NCI-H748 treated with DMSO at 0.1 percent for 48 hours (cell line): Measurements from ENCODE around the gene SRRM2.
A peak's percentile ranks its signal among the peaks of the same experiment; 100 is the strongest.

ENCODE experiments used
- DNase-seq: peaks from one replicate; lab custom pipeline; 2025; lab: John Stamatoyannopoulos, UW

The SRRM2 gene

DNA sequence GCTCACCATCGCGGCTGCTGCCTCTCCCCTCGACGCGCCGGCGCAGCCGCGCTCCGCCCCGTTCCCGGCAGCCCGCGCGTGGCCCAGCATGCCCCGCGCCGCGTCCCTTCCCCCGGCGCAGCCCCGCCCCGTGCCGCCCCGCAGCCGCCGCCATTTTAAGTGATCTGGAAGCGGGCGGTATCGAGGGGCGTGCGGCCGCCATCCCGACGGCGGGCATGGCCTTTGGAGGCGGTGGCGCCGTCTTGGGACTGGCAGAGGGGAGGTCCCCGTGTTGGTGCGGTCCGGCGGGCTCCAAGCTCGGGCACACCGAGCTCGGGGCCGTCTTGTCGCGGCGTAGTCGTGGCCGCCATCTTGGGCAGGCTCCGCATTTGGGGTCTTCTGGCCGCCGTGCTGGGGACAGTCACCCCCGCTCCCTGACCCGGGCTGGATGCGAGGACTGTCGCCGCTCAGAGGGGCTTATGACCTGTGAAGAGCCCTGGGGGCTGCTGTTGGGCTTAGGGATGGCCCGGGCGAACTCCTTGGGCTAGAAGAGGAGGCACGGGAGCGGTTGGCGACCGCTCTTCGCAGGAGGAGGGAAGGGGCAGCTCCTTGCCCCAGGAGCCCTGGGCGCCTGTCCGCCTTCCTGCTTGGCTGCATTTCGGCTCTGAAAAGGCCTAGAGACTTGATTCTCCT lies 24.9 kb downstream of the SRRM2 start, which contains the start of gene ELOB:
TSS of gene ELOB (minus strand) at position 50 of the 672 bp plus-strand sequence. CDS start at position 9, 41 bp downstream.
- DNase-seq: peak; percentile 60

DNA sequence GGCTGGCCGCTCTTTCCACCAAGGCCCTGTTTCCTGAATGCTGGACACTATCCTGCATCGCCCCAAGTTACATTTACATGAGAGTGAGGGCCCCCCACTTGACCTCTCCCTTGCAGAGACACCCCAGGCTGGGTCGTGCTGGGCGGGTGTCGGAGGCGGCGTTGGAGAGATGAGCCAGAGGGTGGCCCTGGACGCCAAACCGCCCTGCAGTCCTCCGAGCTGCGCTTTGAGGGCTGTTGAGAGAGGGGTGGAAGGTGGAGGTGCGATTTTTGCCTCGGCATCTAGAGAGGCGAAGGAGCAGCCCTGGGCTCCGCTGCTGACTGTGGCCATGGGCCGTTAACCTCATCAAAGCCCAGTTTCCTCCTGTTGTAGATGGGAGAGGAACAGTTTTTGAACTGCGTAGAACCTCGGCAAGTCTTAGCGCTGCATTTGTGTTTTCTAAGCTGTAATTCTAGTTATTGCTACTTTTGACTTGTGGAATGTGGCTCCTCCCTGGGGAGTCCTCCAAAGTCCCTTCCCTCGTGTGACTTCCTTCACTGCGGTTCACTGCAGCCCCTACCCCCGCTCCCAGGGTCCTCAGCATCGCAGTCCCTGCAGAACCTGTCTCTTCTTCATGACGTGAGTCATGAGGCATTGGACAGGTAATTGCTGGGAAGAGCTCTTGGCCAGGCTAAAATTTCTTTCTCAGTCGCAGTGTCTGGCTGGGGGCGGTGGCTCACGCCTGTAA lies 25.6 kb downstream of the SRRM2 start:
- peak; percentile 13 for DNase-seq

DNA sequence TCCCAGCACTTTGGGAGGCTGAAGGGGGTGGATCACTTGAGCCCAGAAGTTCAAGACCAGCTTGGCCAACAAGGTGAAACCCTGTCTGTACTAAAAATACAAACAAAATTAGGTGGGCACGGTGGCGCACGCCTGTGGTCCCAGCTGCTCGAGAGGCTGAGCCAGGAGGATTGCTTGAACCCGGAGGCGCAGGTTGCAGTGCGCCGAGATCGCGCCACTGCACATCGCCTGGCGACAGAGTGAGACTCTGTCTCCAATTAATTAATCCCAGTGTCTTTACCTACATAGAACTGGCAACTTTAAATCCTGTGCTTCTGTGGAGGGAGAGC lies 26.2 kb downstream of the SRRM2 start:
- DNase-seq: no peak

DNA sequence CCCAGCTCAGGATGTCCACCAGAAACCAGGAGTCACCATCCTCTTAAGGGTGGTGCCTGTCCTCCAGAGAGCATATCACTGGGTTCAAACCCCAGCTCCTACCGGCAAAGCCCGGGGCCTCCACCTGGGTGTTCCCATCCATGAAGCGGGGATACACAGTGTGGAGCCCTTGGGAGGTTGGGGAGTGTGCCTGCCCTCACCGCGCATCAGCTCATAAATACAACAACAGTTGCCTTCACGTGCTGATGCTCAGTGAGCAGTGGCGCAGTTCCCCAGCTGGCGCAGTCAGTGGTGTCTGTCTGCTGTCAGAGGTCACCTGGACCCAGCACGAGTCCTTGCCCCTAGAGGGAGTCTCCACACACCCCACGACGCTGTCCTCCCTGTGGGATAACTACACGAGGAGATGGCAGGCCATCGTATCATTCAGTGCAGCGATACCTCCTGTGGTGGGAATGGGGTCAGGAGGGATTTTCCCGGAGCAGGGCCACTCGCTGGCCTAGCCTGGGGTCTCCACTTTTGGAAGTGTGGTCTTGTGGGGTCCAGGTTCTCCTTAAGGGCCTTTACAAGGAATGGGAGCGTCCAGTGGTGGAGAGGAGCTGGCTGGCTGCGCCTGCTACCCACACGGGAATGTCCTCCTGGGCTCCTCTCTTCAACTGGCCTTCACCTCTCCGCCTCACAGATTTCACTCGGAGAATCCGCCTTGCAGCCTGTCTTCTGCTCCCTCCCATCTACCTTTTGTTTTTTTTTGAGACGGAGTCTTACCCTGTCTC lies 26.9 kb downstream of the SRRM2 start:
- DNase-seq: no peak

DNA sequence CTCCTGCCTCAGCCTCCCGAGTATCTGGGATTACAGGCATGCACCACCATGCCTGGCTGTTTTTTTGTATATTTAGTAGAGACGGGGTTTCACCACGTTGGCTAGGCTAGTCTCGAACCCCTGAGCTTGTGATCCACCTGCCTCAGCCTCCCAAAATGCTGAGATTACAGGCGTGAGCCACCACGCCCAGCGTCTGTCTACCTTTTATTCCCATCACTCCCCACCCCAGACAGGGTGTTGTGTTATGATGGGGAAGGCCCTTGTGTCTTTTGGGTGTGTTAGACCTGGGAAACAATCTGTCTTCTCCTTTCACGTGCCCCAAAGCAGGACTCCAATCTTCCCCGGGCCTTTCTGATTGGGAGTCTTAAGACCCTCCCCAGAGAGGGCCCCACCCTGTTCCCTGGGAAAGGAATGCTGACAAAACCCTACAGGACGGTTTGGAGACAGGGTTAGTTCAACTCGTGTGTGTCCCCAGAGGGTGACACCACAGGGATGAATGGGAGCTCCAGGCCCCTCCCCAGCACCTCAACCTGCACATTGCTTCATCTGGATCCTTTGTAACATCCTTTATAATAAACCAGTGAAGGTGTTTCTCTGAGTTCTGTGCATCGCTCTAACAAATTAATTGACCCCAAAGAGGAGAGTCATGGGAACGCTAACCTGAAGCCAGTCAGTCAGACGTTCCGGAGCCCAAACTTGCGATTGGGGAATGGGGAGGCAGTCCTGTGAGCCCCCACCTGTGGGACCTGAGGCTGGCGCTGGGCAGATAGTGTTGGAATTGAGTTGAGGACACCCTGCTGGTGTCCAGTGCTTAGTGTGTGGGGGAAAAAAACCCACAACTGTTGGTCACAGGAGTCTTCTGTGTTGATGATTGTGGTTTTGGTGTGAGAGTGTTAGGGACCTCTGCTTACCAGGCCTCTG lies 27.8 kb downstream of the SRRM2 start:
- no peak for DNase-seq

DNA sequence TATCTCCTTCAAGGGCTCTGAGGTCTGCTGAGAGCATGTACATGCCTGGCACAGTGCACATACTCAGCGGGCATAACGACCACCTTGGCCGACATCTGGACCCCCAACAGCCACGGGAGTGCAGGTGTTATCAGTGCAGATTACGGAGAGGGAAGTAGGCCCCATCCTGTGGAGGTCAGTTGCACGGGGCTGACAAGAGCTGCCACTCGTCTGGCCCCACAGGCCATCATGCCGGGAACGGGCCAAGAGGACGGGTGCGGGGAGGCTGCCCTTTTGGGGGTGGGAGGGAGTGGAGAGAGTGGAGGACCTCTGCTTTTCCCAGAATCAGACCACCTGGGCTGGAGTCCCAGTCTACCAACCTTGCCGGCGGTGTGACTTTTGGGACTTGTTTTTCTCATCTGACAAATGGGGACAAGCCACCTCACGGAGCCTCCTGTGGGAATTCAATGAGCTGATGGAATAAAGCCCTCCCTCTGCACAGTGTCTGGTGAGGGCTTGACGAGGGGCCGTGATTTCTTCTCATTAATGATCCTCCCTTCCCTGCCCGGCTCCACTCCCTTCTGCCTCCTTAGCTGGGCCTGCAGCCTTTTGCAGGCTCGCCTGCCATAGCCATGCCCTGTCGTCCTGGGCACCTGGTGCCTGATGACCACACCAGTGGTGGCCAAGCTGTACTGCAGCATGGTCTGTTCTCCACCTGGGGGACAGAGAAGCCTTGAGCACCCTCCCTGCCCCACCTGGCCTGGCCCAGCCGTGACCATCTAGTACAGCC lies 30.3 kb downstream of the SRRM2 start:
- DNase-seq: no peak

DNA sequence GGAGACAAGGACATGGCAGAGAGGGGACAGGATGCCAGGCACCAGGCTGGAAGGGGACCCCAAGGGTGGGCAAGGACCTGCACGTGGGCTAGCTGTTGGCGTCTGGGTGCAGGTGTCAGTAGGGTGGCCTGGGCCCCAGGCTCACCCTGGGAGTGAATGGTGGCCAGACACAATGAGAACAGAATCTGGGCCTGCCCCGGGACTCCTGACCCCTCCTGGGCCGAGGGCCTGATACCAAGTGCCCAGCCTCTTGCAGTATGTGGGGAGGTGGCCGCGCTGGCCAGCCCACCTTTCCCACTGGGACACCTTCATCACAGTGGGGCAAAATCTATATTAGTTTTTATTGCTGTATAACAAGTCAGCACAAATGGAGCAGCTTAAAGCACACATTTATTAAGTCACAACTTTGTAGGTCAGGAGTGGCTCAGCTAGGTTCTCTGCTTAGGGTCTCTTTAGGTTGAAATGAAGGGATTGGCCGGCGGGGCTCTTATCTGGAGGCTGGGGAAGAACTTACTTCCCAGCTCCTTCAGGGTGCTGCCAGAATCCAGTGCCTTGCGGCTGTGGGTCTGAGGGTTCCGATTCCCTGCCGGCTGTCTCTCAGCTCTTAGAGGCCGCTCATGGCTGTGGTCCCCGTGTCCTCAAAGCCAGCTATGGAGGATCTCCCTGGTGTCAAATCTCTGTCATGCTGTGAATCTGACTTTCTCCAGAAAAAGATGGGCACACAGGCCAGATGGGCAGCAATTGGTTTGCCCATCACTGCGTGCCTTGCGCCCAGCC lies 31.3 kb downstream of the SRRM2 start:
- no peak for DNase-seq

DNA sequence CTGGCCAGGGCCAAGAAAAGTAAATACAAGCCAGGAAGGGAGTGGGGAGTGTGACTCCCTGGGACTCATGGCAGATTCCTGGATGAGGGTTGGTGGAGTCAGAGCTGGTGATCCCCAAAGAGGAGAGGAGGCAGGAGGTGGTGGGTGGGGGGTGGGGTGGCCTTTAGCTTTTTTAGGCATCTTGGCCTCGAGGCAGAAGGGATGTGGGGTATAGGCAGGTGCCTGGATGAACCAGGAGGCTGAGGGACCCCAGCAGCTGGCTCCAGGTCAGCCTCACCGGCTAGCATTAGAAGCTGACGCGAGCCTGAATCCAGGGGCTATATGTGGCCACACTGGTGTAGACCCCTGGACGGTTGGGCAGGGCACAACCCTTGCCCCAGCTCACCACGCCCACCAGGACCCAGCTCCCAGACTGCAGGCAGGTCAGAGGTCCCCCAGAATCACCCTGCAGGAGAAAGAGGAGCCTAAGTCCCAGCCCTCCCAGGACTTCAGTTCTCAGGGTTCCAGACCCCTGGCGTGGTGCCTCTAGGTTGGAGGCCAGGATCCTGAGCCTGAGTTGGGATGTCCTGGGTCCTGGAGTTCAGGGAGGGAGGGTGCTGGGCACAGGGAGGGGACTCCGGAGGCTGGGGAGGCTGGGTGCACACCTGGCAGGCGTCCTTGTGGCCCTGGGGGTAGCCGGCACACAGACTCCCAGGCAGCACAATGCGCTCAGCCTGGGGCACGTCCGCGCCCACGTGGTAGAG lies 32.1 kb downstream of the SRRM2 start:
- no peak for DNase-seq

DNA sequence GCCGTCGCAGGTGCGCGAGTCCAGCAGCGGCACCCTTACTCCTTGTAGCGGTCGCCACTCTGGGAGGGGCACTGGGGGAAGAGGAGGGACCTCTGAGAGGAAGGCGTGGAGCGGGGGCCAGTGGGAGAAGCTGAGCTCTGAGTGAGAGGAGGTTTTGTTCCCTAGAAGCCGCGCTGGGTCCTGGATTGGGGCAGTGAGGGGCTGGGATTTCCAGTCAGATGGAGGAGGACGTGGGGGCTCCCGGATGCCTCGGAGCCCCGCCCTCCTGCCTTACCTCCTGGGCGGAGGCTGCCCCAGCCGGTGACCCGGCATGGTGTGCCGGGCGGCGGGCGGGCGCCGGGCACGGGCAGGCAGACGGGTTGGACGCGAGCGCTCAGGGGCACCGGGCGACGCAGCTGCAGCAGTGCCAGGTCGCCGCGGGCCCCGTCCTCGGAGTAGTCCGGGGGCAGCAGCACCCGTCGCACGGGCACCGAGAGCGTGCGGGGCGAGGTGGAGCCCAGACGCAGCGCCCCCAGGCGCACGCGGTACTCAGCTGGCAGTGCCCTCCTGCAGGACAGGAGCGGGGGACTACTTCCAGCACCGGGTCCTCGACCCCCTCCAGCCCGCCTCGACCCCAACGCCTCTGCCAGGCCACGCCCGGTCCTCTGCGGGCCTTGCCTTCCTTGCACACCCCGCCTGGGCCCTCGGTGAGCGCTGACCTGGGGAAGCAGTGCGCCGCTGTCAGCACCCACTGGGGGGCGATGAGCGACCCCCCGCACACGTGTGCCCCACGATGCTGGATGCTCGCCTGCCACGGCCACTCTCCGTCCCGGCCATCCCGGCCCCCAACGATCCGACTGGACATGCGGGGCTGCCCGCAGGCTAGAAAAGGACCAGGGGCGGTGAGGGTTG lies 32.9 kb downstream of the SRRM2 start:
- DNase-seq: no peak

DNA sequence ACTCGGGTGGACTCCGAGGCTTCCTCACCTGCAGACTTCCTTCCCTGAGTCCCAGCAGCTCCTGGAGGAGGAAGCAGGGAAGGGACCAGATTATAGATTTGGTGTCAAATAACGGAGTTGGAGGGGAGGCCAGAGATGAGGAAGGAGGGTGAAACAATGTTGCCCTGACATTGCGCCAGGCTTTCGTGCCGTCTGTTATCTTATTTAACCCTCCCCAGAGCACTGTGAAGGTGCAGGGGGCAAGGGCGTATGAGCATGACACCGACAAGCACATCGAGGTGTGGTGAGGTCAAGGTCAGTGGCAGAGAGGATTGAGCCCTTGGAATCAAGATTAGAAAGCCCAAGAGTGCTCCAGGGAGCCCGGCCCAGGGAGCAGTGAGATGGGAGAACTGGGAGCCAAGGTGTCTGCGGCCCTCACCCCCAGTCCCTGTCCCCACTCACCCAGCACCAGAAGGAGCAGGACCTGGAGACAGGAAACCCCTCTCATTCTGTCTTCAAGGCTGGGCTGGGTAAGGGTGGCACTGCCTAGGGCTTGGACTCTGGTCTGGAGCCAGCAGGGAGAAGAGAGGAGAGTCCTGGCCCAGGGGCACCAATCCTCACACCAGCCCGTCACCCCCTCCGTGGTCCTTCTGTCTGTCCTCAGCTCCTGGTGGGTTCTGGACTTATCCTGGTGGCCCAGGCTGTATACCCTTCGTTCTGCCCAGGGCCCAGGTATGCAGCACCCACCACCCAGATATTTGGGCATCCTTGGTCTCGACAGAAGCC lies 33.8 kb downstream of the SRRM2 start:
- no peak for DNase-seq

DNA sequence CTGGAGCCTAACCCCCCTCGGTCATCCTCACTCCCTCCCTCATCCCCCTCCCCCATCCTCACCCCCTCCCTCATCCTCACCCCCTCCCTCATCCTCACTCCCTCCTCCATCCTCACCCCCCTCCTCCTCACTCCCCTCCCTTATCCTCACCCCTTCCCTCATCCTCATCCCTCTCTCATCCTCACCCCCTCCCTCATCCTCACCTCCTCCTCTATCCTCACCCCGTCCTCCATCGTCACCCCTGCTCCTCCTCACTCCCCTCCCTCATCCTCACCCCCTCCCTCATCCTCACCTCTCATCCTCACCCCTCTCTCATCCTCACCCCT lies 34.4 kb downstream of the SRRM2 start:
- DNase-seq: no peak

DNA sequence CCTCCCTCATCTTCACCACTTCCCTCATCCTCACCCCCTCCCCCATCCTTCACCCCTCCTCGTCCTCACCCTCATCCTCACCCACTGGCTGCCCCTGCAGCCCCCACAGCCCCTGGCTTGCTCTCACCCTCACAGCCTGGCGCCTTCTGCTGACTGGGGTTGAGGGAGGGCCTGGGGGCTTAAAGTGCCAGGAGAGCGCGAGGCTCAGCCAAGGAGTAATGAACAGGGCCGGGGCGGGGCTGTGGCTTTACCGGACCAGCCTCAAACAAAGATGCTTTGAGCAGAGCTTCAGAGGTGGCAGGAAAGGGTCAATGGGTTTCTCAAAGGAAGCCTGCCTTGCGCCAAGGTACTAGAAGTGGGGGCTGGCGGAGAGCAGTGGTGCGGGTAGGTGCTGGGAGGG lies 35.0 kb downstream of the SRRM2 start, which contains the start of gene PRSS33:
TSS of gene PRSS33 (minus strand) at position 155 of the 400 bp plus-strand sequence. CDS start 1,013 bp downstream, outside the sequence.
- DNase-seq: no peak

DNA sequence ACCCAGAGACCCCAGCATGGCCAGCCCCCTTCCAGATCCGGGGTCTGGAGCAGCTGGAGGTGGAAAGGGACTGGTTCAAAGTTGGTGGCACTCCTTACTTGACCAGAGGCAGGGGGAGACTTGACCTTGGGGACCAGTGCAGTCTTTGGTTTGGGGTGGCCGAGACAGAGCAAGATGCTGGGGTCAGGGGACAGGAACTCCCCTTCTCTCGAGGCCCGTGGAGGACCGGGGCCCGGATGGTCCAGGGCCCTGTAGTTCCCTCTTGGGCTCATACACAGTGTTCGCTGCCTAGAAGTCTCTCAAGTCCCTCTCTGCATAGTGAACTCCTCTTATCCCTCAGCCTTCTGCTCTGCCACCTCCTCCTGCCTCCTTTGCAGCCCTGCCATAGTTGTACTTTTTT lies 35.5 kb downstream of the SRRM2 start:
- DNase-seq: no peak

DNA sequence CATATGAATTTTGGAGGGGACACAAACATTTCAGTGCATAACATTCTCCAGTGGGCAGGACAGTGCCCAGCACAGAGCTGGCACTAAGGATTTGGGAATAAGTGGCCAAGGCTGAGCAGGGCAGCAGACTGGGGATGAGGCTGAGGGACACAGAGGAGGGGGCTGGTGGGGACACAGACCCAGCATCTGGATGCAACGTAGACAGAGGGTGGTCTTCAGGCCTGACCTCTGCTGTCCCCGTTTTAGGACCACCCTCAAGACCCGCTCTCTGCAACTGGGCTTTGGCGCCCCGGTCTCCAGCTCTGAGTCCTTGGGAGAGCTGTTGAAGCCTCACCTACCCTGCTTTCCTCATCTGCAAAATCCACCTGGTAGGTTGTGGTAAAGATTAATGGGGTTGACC lies 38.2 kb downstream of the SRRM2 start:
- no peak for DNase-seq

DNA sequence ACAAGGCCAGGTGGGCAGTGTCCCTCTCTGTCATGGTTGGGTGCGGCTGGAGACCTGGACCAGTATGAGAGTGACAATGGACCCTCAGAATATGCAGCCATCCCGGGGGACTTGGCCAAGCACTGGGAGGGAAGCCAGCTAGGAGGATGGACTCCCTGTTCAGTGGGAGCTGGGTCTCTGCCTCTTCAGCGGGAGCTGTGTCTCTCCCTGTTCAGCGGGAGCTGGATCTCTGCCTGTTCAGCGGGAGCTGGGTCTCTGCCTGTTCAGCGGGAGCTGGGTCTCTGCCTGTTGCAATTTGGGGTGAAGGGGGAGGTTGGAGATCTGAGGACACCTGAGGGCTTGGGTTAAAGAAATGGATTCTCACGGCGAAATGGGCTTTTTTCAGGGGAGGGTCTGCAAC lies 38.7 kb downstream of the SRRM2 start:
- DNase-seq: no peak

DNA sequence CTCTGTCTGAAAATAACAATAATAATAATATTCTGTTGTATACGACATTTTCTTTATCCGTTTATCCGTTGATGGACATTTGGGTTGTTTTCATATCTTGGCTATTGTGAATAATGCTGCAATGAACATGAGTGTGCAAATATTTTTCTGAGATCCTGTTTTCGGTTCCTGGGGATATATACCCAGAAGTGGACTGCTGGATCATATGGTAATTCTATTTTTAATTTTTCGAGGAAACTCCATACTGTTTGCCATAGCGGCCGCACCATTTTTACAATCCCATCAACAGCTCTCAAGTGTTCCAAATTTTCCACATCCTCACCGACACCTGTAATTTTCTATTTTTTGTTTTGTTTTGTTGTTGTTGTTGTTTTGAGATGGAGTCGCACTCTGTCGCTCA lies 40.5 kb downstream of the SRRM2 start:
- no peak for DNase-seq

DNA sequence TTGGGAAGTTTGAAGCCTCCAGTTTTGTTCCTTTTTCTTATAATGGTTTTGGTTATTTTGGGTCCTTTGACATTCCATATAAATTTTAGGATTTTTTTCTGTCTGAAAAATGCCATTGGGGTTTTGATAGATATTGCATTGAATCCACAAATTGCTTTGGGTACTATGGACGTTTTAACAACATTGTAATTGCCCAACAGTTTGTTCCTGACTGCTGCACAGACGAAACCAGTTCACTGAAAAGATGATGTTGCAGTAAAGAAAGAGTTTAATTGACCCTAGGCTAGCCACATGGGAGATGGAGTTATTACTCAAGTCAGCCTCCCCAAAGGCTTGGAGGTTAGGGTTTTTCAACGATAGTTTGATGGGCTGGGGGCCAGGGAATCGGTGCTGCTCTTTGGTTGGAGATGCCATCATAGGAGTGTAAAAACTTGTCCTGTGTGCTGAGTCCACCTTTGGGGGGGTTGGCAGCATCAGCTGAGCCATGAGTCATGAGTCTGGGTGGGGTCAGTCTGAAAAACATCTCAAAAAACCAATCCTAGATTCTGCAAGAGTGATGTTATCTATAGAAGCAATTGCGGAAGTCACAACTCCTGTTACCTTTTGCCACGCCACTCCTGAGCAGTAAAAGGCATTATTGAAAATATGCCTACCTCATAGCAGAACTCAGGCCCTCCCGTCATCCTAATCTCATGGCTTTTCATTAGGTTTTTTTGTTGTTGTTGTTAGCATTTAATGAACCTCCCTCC lies 43.1 kb downstream of the SRRM2 start:
- no peak for DNase-seq
